Smooth muscle cell of the coronary artery (primary cell): Measurements from ENCODE around the gene ADCY5. TPM values are rescaled to one million over a fixed set of nuclear protein-coding genes. Genes with fewer than 3 reads are reported as not detected.

Experiments used
- total RNA-seq: library from RNA; depleted of rRNA; stranded (reverse); fragments of >200 nt; gene quantifications from 2 replicates; pipeline ENCODE4 v1.2.3, GENCODE V29; 2014; ENCODE audit warnings: low replicate concordance

ADCY5 gene
- 0.08 and 0.23 TPM in 2 replicates for total RNA-seq

DNA sequence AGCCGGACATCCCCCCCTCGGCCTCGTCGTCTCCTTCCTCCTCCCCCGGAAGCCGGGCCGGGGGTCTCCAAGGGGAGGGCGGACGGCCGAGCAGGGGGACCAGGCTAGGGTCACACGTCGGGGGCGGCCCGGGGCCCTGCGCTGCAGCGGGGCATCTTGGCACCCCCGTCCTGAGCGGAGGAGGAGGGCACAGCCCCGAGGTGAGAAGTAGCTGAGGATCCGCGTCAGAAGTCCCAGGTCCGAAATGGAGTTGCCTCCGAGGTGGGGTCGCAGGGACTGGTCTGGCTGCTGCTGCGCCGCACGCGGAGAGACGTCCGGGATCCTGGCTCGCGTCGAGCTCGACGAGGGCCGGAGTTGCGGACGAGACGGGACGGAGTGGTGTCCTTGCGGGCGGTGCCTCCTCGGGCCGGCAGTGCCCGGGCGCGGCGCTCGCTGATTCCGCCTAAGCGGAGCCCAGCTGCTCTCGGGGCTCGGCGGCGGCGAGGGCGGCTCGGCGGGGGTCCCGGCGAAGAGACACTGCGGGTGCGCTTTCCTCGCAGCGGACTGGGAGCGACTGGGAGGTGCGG lies at the start of gene ADCY5:
Gene ADCY5, minus strand, starts transcription at position 555 of the 566 bp plus-strand sequence. Its CDS starts 545 bp downstream, at position 10.

Other genes starting within 250 kb of the ADCY5 start
- gene SEC22A, start 247.1 kb downstream of the ADCY5 start, total RNA-seq = 21.2 and 44.5 TPM in 2 replicates
- gene HACD2, start 136.0 kb upstream of the ADCY5 start, total RNA-seq = 11.7 and 13.3 TPM in 2 replicates